Calu3 (cell line): ENCODE results near the gene MYH15. TPM values are rescaled to one million over a fixed set of nuclear protein-coding genes. Genes with fewer than 3 reads are reported as not detected.

Source experiments
- BruUV-seq: library from RNA; stranded (reverse); fragments of 400-500 nt; replicated peaks from 2 replicates; lab custom pipeline; 2021; lab: Mats Ljungman, UMichigan
- CTCF ChIA-PET: fragments of 300-600 bp; sonication (Branson Sonifier 250); formaldehyde crosslinking; loops from one replicate; lab custom pipeline; 2022; ENCODE audit warnings: antibody characterized with exemption; lab: Charles Lee
- DNase-seq: peaks from one replicate; pipeline ENCODE4 v3.0.0; 2022
- H3K27ac Mint-ChIP-seq: one replicate; pipeline ENCODE4 v1.8.0; 2022; ENCODE audit warnings: mixed read lengths; ENCODE audit not compliant: unreplicated experiment
- H3K27me3 Mint-ChIP-seq: one replicate; pipeline ENCODE4 v1.8.0; 2022; ENCODE audit warnings: mixed read lengths; ENCODE audit not compliant: unreplicated experiment
- H3K36me3 Mint-ChIP-seq: one replicate; pipeline ENCODE4 v1.8.0; 2022; ENCODE audit warnings: mild to moderate bottlenecking, moderate library complexity, mixed read lengths; ENCODE audit not compliant: insufficient read depth, unreplicated experiment
- H3K4me1 Mint-ChIP-seq: one replicate; pipeline ENCODE4 v1.8.0; 2022; ENCODE audit warnings: mild to moderate bottlenecking, low read depth, mixed read lengths; ENCODE audit not compliant: unreplicated experiment
- H3K4me3 Mint-ChIP-seq: one replicate; pipeline ENCODE4 v1.8.0; 2022; ENCODE audit warnings: mild to moderate bottlenecking, low read depth, moderate library complexity, mixed read lengths; ENCODE audit not compliant: unreplicated experiment
- H3K9me3 Mint-ChIP-seq: one replicate; pipeline ENCODE4 v1.8.0; 2022; ENCODE audit warnings: low read depth, mixed read lengths; ENCODE audit not compliant: unreplicated experiment
- intact Hi-C: fragments of 100-400 bp; cut with micrococcal nuclease; formaldehyde crosslinking; loops from one replicate; pipeline ENCODE4 v1.10.0; 2022; ENCODE audit not compliant: unreplicated experiment
- total RNA-seq: library from RNA; stranded (reverse); gene quantifications from 2 replicates; pipeline ENCODE4 v1.2.3, GENCODE V29; 2022
- TF ChIP-seq, protein P1 (sequence below): fragments of 200-600 bp; IDR thresholded peaks from one replicate; pipeline ENCODE4 v1.8.0; 2022; ENCODE audit warnings: antibody characterized with exemption; ENCODE audit not compliant: unreplicated experiment

The MYH15 gene
- total RNA-seq, 1 experiment from 2014 or later, result 0.35 TPM

DNA sequence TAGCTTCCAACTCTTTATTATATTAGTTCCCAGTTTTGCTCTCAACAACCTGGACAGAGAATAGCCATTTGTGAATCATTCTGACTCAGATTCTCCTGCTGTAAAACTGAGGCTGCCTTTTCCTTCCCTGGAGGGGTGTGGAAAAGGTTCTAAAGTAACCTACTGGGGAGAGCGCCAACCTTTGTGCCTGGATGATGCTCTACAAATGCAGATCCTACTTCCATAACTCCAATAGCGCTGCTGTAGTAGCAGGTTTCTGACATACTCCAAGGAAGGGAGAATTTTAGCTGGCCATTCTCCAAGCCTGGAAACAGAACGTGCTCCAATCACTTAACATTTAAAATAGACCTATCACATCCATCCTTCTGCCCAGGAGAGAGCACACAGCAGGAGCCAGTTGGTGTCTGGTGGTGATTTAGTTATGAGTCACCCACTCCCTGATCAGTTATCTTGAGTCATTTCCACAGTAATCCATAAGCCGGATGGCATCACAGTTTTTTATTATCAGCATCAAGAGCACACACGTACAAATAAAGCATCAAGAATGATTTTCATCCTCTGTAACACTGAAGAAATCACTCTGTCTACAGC lies 38.3 kb downstream of the MYH15 start:
- Mint-ChIP-seq H3K36me3 (peaks cover 8% of the 10 kb centered on the region), H3K27ac (peak overlapping the region; percentile 50), H3K9me3 (no peaks in the 10 kb centered on the region), H3K4me1 (peaks cover 21% of the 10 kb centered on the region), H3K27me3 (no peaks in the 10 kb centered on the region), H3K4me3 (no peak overlapping the region)
- intact Hi-C loops, result loop anchor here (5.0 to 10.0 kb wide), 3 partner anchors 60 to 417 kb away; partner anchors contain the start of gene IFT57
- CTCF ChIA-PET, result no interaction called here
- TF ChIP-seq, protein P1, sequence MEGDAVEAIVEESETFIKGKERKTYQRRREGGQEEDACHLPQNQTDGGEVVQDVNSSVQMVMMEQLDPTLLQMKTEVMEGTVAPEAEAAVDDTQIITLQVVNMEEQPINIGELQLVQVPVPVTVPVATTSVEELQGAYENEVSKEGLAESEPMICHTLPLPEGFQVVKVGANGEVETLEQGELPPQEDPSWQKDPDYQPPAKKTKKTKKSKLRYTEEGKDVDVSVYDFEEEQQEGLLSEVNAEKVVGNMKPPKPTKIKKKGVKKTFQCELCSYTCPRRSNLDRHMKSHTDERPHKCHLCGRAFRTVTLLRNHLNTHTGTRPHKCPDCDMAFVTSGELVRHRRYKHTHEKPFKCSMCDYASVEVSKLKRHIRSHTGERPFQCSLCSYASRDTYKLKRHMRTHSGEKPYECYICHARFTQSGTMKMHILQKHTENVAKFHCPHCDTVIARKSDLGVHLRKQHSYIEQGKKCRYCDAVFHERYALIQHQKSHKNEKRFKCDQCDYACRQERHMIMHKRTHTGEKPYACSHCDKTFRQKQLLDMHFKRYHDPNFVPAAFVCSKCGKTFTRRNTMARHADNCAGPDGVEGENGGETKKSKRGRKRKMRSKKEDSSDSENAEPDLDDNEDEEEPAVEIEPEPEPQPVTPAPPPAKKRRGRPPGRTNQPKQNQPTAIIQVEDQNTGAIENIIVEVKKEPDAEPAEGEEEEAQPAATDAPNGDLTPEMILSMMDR, result no peak
- DNase-seq, result peak; percentile 24
- BruUV-seq, result no TSS peak

DNA sequence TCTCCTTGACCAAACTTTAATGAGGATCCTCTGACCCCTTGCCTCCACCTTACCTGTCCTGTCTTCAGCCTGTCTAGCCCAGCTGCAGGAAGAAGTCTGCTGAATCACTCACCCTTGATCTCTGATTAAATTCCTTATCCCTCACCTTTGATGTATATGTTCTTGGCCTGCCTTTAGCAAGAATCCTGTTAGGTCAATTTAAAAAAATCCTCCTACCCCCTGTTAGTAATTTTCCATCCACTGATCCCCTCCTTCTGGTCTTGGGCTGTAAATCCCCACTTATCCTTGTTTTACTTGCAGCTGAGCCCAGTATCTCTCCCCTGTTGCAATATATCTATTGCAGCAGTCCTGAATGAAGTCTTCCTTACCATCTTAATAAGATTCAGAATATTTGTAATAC lies 39.0 kb downstream of the MYH15 start:
- peaks cover 21% of the 10 kb centered on the region for H3K4me1 Mint-ChIP-seq
- CTCF ChIA-PET, result no interaction called here
- peaks cover 8% of the 10 kb centered on the region for H3K36me3 Mint-ChIP-seq
- intact Hi-C loops, result loop anchor here (5.0 to 10.0 kb wide), 3 partner anchors 59 to 417 kb away; partner anchors contain the start of gene IFT57
- H3K27ac Mint-ChIP-seq, result peak overlapping the region; percentile 50
- BruUV-seq, result no TSS peak
- no peaks in the 10 kb centered on the region for H3K9me3 Mint-ChIP-seq
- DNase-seq, result no peak
- H3K27me3 Mint-ChIP-seq, result no peaks in the 10 kb centered on the region
- H3K4me3 Mint-ChIP-seq, result no peak overlapping the region
- TF ChIP-seq, protein P1, result no peak

DNA sequence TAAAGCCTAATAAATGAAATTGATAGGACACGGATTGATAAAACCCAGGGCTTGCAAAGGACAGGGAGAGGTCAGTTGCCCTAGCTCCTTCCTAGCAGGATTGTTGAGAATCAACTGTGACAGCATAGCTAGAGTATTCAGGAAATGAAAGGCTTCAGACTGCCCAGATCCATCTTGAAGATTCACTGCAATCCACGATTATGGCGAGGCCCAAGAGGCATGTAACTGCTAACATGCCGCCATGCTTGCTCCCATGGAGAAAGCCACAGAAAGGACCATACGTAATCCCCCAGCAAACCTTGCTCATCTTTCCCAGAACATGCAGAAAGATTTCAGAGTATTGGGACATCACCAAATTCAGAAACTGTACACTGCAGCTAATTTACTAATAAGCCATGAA lies 41.3 kb downstream of the MYH15 start:
- no peaks in the 10 kb centered on the region for H3K9me3 Mint-ChIP-seq
- BruUV-seq, result no TSS peak
- CTCF ChIA-PET, result no interaction called here
- no peak overlapping the region for H3K27ac Mint-ChIP-seq
- TF ChIP-seq, protein P1, result no peak
- H3K4me3 Mint-ChIP-seq, result no peak overlapping the region
- peaks cover 8% of the 10 kb centered on the region for H3K36me3 Mint-ChIP-seq
- DNase-seq, result no peak
- no peaks in the 10 kb centered on the region for H3K27me3 Mint-ChIP-seq
- intact Hi-C loops, result no loop called here
- peaks cover 21% of the 10 kb centered on the region for H3K4me1 Mint-ChIP-seq

DNA sequence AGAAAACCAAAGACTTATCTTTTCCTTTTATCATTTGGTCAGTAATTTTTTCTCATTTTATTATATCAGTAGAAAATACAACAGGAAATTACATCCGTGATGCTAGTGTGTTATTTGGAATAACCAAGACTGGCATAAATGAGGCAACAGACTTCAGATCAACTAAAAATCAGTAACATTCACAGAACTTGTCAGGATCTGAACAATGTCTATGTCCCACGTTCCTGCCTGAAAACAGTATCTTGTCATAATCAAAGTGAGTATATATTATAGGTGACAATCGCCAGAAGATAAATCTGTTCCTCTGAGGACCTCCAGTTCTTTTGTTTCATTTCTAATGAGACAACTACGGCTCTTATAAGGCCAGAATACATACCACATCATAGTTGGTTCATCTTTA lies 41.8 kb downstream of the MYH15 start:
- intact Hi-C loops, result no loop called here
- CTCF ChIA-PET, result no interaction called here
- TF ChIP-seq, protein P1, result no peak
- Mint-ChIP-seq H3K4me1 (peaks cover 21% of the 10 kb centered on the region), H3K27ac (no peak overlapping the region), H3K4me3 (no peak overlapping the region), H3K27me3 (no peaks in the 10 kb centered on the region), H3K36me3 (peaks cover 8% of the 10 kb centered on the region), H3K9me3 (no peaks in the 10 kb centered on the region)
- DNase-seq, result no peak
- no TSS peak for BruUV-seq
